Subcutaneous adipose tissue (tissue), 4 donors: ENCODE data around the gene AGAP9. TPM values are rescaled to one million over a fixed set of nuclear protein-coding genes. Genes with fewer than 3 reads are reported as not detected.

Experiments used
- CTCF ChIP-seq: fragments of 450-650 bp; IDR thresholded peaks from one replicate; pipeline ENCODE4 v1.5.1; 2016; ENCODE audit warnings: low read depth, mild to moderate bottlenecking, control low read depth, antibody characterized with exemption, moderate library complexity
- small RNA-seq: library from RNA; depleted of rRNA; stranded (forward); fragments of <200 nt; gene quantifications from one replicate; pipeline ENCODE3, GENCODE V24; 2016
- total RNA-seq, 4 donors: library from RNA; depleted of rRNA; stranded (reverse); fragments of >200 nt; gene quantifications; one replicate each; pipeline ENCODE4 v1.1.0, GENCODE V29; 2016

AGAP9 gene
- total RNA-seq, 4 donors from 2014 or later: 1.5 to 16.0 (median 9.2) TPM

- no peak for TF ChIP-seq CTCF
Measured at GRCh38 chr10:47456079-47456785, 67.2 kb downstream of the AGAP9 start.

GRCh38 chr10:47454780-47455058 lies 68.7 kb downstream of the AGAP9 start:
- TF ChIP-seq CTCF: no peak

- no peak for TF ChIP-seq CTCF
Measured at GRCh38 chr10:47454008-47454779, 69.2 kb downstream of the AGAP9 start.

- no peak for TF ChIP-seq CTCF
Measured at GRCh38 chr10:47453141-47454007, 70.1 kb downstream of the AGAP9 start.

- no peak for TF ChIP-seq CTCF
Measured at GRCh38 chr10:47452495-47453140, 70.8 kb downstream of the AGAP9 start.

- no peak for TF ChIP-seq CTCF
Measured at GRCh38 chr10:47451998-47452494, 71.4 kb downstream of the AGAP9 start.

Small RNA genes lying within 50 kb of the gene (small RNA-seq; reads per million reads assigned to genes)
- gene AL591684.3 (not detected), gene RNA5SP312 (not detected)

Other genes starting within 250 kb of the AGAP9 start
- gene GDF10, start 223.4 kb downstream of the AGAP9 start, total RNA-seq: 1 to 10 TPM; 2.9 to 9.7 (median 5.1) TPM
- gene GDF2, start 201.2 kb downstream of the AGAP9 start, total RNA-seq: not detected
- gene RBP3, start 175.3 kb downstream of the AGAP9 start, total RNA-seq: not detected
- gene ZNF488, start 139.3 kb downstream of the AGAP9 start, total RNA-seq: under 1 TPM in 1 of 4 donors, not detected in 3; 0.19 TPM
- gene ANXA8, start 39.5 kb downstream of the AGAP9 start, total RNA-seq: 1 to 10 TPM in 1 of 4 donors, not detected in 3; 1.1 TPM
- gene FAM25G, start 31.9 kb downstream of the AGAP9 start, total RNA-seq: not detected
- gene SYT15B, start 240.0 kb upstream of the AGAP9 start, total RNA-seq: 1 to 10 TPM; 1.3 to 7.9 (median 2.0) TPM